SK-N-SH (cell line): Measurements from ENCODE around the gene HPCAL1. TPM values are rescaled to one million over a fixed set of nuclear protein-coding genes. Genes with fewer than 3 reads are reported as not detected.

Experiments
- CTCF ChIA-PET: fragments of 300-600, 350-600 bp; formaldehyde crosslinking; extraction: SDS; loops from one replicate; lab custom pipeline; 2021; lab: Yijun Ruan, JAX
- POLR2A ChIA-PET: fragments of 350-600 bp; sonication (Branson Sonifier 250); formaldehyde crosslinking; extraction: SDS; loops from one replicate; lab custom pipeline; 2020; ENCODE audit warnings: antibody characterized with exemption, inconsistent platforms; lab: Yijun Ruan, JAX
- DNase-seq: peaks from one replicate; pipeline ENCODE4 v3.0.0; 2012
- H2AFZ ChIP-seq: fragments of 200-600 bp; sonication (generic); 2 replicates; pipeline ENCODE4 v1.8.1; 2016; ENCODE audit warnings: antibody characterized with exemption, mild to moderate bottlenecking, low read depth
- H3F3A ChIP-seq: fragments of 200-600 bp; sonication (generic); replicated peaks from 2 replicates; pipeline ENCODE3; 2016; ENCODE audit warnings: antibody characterized with exemption, mild to moderate bottlenecking; ENCODE audit not compliant: insufficient read depth
- H3K27ac ChIP-seq, 2 experiments: fragments of 200-500 bp in 1 of 2; fragments of 200-600 bp in 1 of 2; sonication (Bioruptor generic) in 1 of 2; sonication (generic), shearing (Covaris generic) in 1 of 2; 2 replicates each; pipeline versions ENCODE4 v1.5.1 to v1.6.1; 2014 to 2016; ENCODE audit warnings: low read depth in 2 of 2, inconsistent platforms in 1 of 2, low read length in 1 of 2, mild to moderate bottlenecking in 1 of 2, mixed read lengths in 1 of 2
- H3K27me3 ChIP-seq: fragments of 200-600 bp; sonication (generic), shearing (Covaris generic); 2 replicates; pipeline ENCODE4 v1.6.1; 2016; ENCODE audit warnings: mixed run types; ENCODE audit not compliant: insufficient read depth
- H3K36me3 ChIP-seq, 2 experiments: fragments of 200-500 bp in 1 of 2; fragments of 200-600 bp in 1 of 2; sonication (Bioruptor generic) in 1 of 2; sonication (generic) in 1 of 2; replicated peaks in 1 of 2; 2 replicates each; pipeline versions ENCODE3 to v1.5.1; 2014 to 2016; ENCODE audit warnings: low read length in 1 of 2, mild to moderate bottlenecking in 1 of 2; ENCODE audit not compliant: insufficient read depth in 2 of 2, control insufficient read depth in 1 of 2
- H3K4me1 ChIP-seq, 2 experiments: fragments of 200-500 bp in 1 of 2; fragments of 200-600 bp in 1 of 2; sonication (Bioruptor generic) in 1 of 2; sonication (generic), shearing (Covaris generic) in 1 of 2; 2 replicates each; pipeline versions ENCODE4 v1.5.1 to v1.6.1; 2014 to 2016; ENCODE audit warnings: low read depth in 1 of 2, low read length in 1 of 2, mixed run types in 1 of 2; ENCODE audit not compliant: insufficient read depth in 2 of 2, control insufficient read depth in 1 of 2
- H3K4me2 ChIP-seq: fragments of 200-600 bp; sonication (generic), shearing (Covaris generic); 2 replicates; pipeline ENCODE4 v1.6.1; 2017; ENCODE audit warnings: mixed run types
- H3K4me3 ChIP-seq, 2 experiments: fragments of 200-500 bp in 1 of 2; fragments of 200-600 bp in 1 of 2; sonication (Bioruptor generic) in 1 of 2; sonication (generic), shearing (Covaris generic) in 1 of 2; 2 replicates each; pipeline versions ENCODE4 v1.5.1 to v1.8.1; 2014 to 2016; ENCODE audit warnings: low read depth in 2 of 2, inconsistent platforms in 1 of 2, low read length in 1 of 2, mild to moderate bottlenecking in 1 of 2, mixed read lengths in 1 of 2, moderate library complexity in 1 of 2
- H3K79me2 ChIP-seq: fragments of 200-600 bp; sonication (generic); 2 replicates; pipeline ENCODE4 v1.8.1; 2017; ENCODE audit warnings: mild to moderate bottlenecking; ENCODE audit not compliant: insufficient read depth
- H3K9ac ChIP-seq: fragments of 200-600 bp; sonication (generic); 2 replicates; pipeline ENCODE4 v1.6.1; 2017; ENCODE audit warnings: mixed run types
- H3K9me2 ChIP-seq: fragments of 200-600 bp; sonication (generic); 2 replicates; pipeline ENCODE4 v1.6.1; 2017; ENCODE audit warnings: mixed run types
- H3K9me3 ChIP-seq: fragments of 200-600 bp; sonication (generic); 2 replicates; pipeline ENCODE4 v1.6.1; 2017; ENCODE audit warnings: mixed run types, mild to moderate bottlenecking, moderate library complexity
- H4K20me1 ChIP-seq: fragments of 200-600 bp; sonication (generic); 2 replicates; pipeline ENCODE4 v1.6.1; 2017; ENCODE audit warnings: mild to moderate bottlenecking, mixed run types; ENCODE audit not compliant: insufficient read depth
- CHD2 ChIP-seq: fragments of 150-350 bp; IDR thresholded peaks from 2 replicates; pipeline ENCODE4 v1.6.1; 2018; ENCODE audit warnings: low read length; ENCODE audit not compliant: partially characterized antibody
- EP300 ChIP-seq, 2 experiments: IDR thresholded peaks; 2 replicates each; pipeline versions ENCODE4 v1.4.0 to v1.6.1; 2012; ENCODE audit warnings: borderline replicate concordance in 1 of 2, low read depth in 1 of 2, low read length in 1 of 2
- EZH2phosphoT487 ChIP-seq: fragments of 200-600 bp; sonication (generic); IDR thresholded peaks from 2 replicates; pipeline ENCODE4 v1.6.1; 2017; ENCODE audit warnings: low read depth, mixed run types, mild to moderate bottlenecking, antibody characterized with exemption, moderate library complexity, borderline replicate concordance
- FOXM1 ChIP-seq: IDR thresholded peaks from 2 replicates; pipeline ENCODE4 v1.4.0; 2012; ENCODE audit warnings: low read depth, mild to moderate bottlenecking
- GABPA ChIP-seq: IDR thresholded peaks from 2 replicates; pipeline ENCODE4 v1.4.0; 2012; ENCODE audit warnings: low read depth, mild to moderate bottlenecking
- GATA2 ChIP-seq: sonication (generic); formaldehyde crosslinking; IDR thresholded peaks from 2 replicates; pipeline ENCODE4 v1.5.0; 2020; ENCODE audit warnings: mild to moderate bottlenecking, missing genetic modification reagents
- IRF3 ChIP-seq: fragments of 150-350 bp; IDR thresholded peaks from 2 replicates; pipeline ENCODE4 v1.6.1; 2016; ENCODE audit warnings: mild to moderate bottlenecking, low read depth, low read length
- JUND ChIP-seq: IDR thresholded peaks from 2 replicates; pipeline ENCODE4 v1.4.0; 2012
- MAX ChIP-seq: IDR thresholded peaks from 2 replicates; pipeline ENCODE4 v1.4.0; 2012; ENCODE audit warnings: low read depth
- MEF2A ChIP-seq: IDR thresholded peaks from 2 replicates; pipeline ENCODE4 v1.4.0; 2012; ENCODE audit warnings: low read depth, borderline replicate concordance
- RAD21 ChIP-seq: IDR thresholded peaks from 2 replicates; pipeline ENCODE4 v1.6.1; 2012; ENCODE audit warnings: mild to moderate bottlenecking, low read length
- RCOR1 ChIP-seq: fragments of 150-350 bp; IDR thresholded peaks from 2 replicates; pipeline ENCODE4 v1.6.1; 2017; ENCODE audit warnings: antibody characterized with exemption, low read length
- RFX5 ChIP-seq: IDR thresholded peaks from 2 replicates; pipeline ENCODE4 v1.6.1; 2012; ENCODE audit warnings: mild to moderate bottlenecking, improper control_type of control experiment, low read length
- SIN3A ChIP-seq: IDR thresholded peaks from 2 replicates; pipeline ENCODE4 v1.6.1; 2012; ENCODE audit warnings: low read depth, mild to moderate bottlenecking, low read length, moderate library complexity, borderline replicate concordance
- TEAD4 ChIP-seq: IDR thresholded peaks from 2 replicates; pipeline ENCODE4 v1.4.0; 2012; ENCODE audit warnings: mild to moderate bottlenecking, borderline replicate concordance; ENCODE audit not compliant: insufficient read depth
- YY1 ChIP-seq: IDR thresholded peaks from 2 replicates; pipeline ENCODE4 v1.4.0; 2012; ENCODE audit warnings: low read depth, mild to moderate bottlenecking
- ZBTB33 ChIP-seq: IDR thresholded peaks from 2 replicates; pipeline ENCODE4 v1.4.0; 2012; ENCODE audit warnings: low read depth, borderline replicate concordance
- WGBS: methylation state at CpG from one replicate; pipeline ENCODE4 v1.1.6; 2017; ENCODE audit warnings: low lambda C conversion rate; 5-methylcytosine and 5-hydroxymethylcytosine counted together
- polyA plus RNA-seq, 3 experiments: library from polyadenylated mRNA; depleted of rRNA; stranded (reverse); fragments of >200 nt; gene quantifications; 2 replicates each; pipeline ENCODE4 v1.2.3, GENCODE V29; 2012

HPCAL1 gene
- polyA plus RNA-seq, 1 of the 3 experiments (the other 2 are of a cell fraction): 77.0 TPM

DNA sequence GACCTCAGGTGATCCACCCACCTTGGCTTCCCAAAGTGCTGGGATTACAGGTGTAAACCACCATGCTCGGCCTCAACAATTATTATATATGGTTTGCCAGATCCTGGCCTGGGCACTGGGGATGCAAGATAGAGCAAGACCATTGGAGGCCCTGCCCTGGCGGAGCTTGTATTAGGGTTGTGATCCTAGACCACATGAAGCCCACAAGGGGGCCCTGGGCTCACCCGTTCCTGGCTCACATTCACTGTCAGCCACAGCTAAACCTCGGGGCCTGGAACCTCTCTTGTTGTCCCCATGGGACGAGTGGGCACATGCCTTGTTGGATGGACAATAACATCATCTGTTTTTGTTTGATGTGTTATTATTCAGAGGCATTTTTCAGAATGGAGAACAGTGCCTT lies 14.9 kb downstream of the HPCAL1 start:
- Histone ChIP-seq H4K20me1 (no peaks in the 10 kb centered on the region), H3K27me3 (no peaks in the 10 kb centered on the region), H3K9me3 (no peaks in the 10 kb centered on the region), H3K4me1 (peaks cover 0 to 6% of the 10 kb centered on the region in 2 experiments; a peak in 1 of 4 replicates), H3K9me2 (no peaks in the 10 kb centered on the region), H3K79me2 (peaks cover 17% of the 10 kb centered on the region; the same call in 1 of the 2 replicates), H3F3A (peaks cover 4% of the 10 kb centered on the region), H2AFZ (no peak overlapping the region), H3K27ac (no peak overlapping the region), H3K36me3 (peaks cover 0 to 4% of the 10 kb centered on the region in 2 experiments), H3K4me3 (no peak overlapping the region), H3K9ac (no peak overlapping the region), H3K4me2 (no peak overlapping the region)
- DNase-seq: no peak
- ChIA-PET CTCF (interaction anchor here (0.6 to 1.3 kb wide), 4 partner anchors 9 to 61 kb away, joined by 3 to 4 read pairs (median 4); partner anchors contain the start of gene HPCAL1), POLR2A (no interaction called here)
- TF ChIP-seq CHD2 (no peak), GATA2 (CRISPR knock-in tag) (no peak), MEF2A (no peak), RAD21 (peak; percentile 32)
- 77% methylated on average over 5 of the region's 5 CpGs for WGBS

DNA sequence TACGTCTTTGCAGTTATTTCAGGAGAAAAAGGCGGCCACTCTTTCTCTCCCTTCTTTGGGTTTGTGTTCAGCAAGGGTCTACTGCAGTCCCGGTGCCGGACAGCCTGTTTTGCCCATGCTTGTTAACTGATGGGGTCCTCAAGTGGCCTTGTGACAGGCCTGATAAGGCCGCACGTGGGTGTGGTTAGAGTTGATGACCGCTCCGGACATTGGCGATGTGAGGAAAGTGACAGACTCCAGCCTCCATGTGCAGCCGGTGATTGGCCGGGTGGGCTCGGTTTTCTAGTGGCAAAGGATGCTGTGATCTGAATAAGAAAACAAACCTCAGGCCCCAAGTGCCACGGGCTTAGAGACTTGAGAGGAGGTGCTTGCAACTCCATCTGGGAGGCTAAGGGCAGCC lies 15.6 kb downstream of the HPCAL1 start:
- Histone ChIP-seq H3K9me3 (no peaks in the 10 kb centered on the region), H4K20me1 (no peaks in the 10 kb centered on the region), H3K4me3 (no peak overlapping the region), H3K27ac (no peak overlapping the region), H3K27me3 (no peaks in the 10 kb centered on the region), H3K9ac (no peak overlapping the region), H3K4me1 (peaks cover 0 to 11% of the 10 kb centered on the region in 2 experiments; a peak in 1 of 4 replicates), H3K36me3 (peaks cover 0 to 4% of the 10 kb centered on the region in 2 experiments), H2AFZ (no peak overlapping the region), H3K79me2 (peaks cover 11% of the 10 kb centered on the region; the same call in 1 of the 2 replicates), H3F3A (peaks cover 4% of the 10 kb centered on the region), H3K9me2 (no peaks in the 10 kb centered on the region), H3K4me2 (no peak overlapping the region)
- 90% methylated on average over 13 of the region's 13 CpGs for WGBS
- ChIA-PET POLR2A (no interaction called here), CTCF (interaction anchor here (0.7 to 2.3 kb wide), 3 partner anchors 12 to 91 kb away, joined by 3 to 9 read pairs (median 4); partner anchors contain the start of gene HPCAL1)
- no peak for DNase-seq
- TF ChIP-seq TEAD4 (no peak), CHD2 (no peak), EP300 (IDR thresholded peaks at IDR 0.05; ENCODE audit: borderline replicate concordance in 1 of 2, low read depth in 1 of 2, low read length in 1 of 2) (no peak)

GRCh38 chr2:10319892-10320574 lies 17.3 kb downstream of the HPCAL1 start:
- Histone ChIP-seq H3K27ac (no peak overlapping the region), H2AFZ (no peak overlapping the region), H3K9me3 (no peaks in the 10 kb centered on the region), H3K4me2 (no peak overlapping the region), H3K9me2 (no peaks in the 10 kb centered on the region), H3K36me3 (peaks cover 0 to 4% of the 10 kb centered on the region in 2 experiments), H3K4me3 (no peak overlapping the region), H3F3A (no peaks in the 10 kb centered on the region), H3K27me3 (no peaks in the 10 kb centered on the region), H3K79me2 (peaks cover 8% of the 10 kb centered on the region; the same call in 1 of the 2 replicates), H4K20me1 (no peaks in the 10 kb centered on the region), H3K9ac (no peak overlapping the region), H3K4me1 (peaks cover 0 to 17% of the 10 kb centered on the region in 2 experiments; a peak in 1 of 4 replicates)
- CTCF ChIA-PET: interaction anchor here (1.0 to 2.3 kb wide), 4 partner anchors 11 to 89 kb away, joined by 3 to 9 read pairs (median 4); partner anchors contain the start of gene HPCAL1
- no peak for DNase-seq
- POLR2A ChIA-PET: interaction anchor here (0.6 kb wide), 1 partner anchor 47 kb away, joined by 3 read pairs; no protein-coding TSS in a partner anchor
- 90% methylated on average over 10 of the region's 10 CpGs for WGBS
- no peak for TF ChIP-seq MEF2A
- no peak for TF ChIP-seq GABPA
- TF ChIP-seq CHD2: no peak
- no peak for TF ChIP-seq IRF3
- no peak for TF ChIP-seq EZH2phosphoT487
- no peak for TF ChIP-seq YY1
- no peak for TF ChIP-seq FOXM1
- TF ChIP-seq ZBTB33: no peak
- TF ChIP-seq TEAD4: no peak
- TF ChIP-seq SIN3A: no peak
- no peak for TF ChIP-seq RCOR1
- TF ChIP-seq JUND: no peak
- no peak for TF ChIP-seq MAX
- TF ChIP-seq RFX5: no peak
